ENCODE measurements around the gene LTN1.

DNA sequence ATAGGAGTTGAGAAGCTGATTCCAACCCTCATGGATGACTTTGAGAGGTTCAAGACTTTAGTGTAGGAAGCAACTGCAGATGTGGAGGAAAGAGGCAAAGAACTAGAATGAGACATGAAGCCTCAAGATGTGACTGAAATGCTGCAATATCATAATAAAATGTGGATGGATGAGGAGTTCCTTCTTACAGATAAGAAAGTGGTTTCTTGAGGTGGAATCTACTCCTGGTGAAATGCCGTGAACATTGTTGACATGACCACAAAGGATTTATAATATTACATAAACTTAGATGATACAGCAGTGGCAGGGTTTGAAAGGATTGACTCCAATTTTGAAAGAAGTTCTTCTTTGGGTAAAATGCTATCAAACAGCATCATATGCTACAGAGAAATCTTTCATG, 28.8 kb downstream of the LTN1 start:
- TF ChIP-seq POLR2A (IDR thresholded peaks at IDR 0.05; ENCODE audit: low read length) (no peak), GATA1 (IDR thresholded peaks at IDR 0.05; ENCODE audit: low read depth, low read length) (no peak)
